Muscle of arm (tissue), 12 donors: ENCODE results near the gene MBTD1. TPM values are rescaled to one million over a fixed set of nuclear protein-coding genes. Genes with fewer than 3 reads are reported as not detected.
"Not testable (repeated sequence)": the region's sequence is repeated elsewhere in the genome, so short reads cannot be mapped to it uniquely, and the experiment has no call there.

Source experiments
- DNase-seq: peaks from one replicate; pipeline ENCODE4 v3.0.0-alpha.2; 2013
- polyA plus RNA-seq, 12 donors: library from polyadenylated mRNA; unstranded; fragments of 120-200 nt; gene quantifications; one replicate each; pipeline ENCODE4 v1.2.1, GENCODE V29; 2013; ENCODE audit not compliant: insufficient read length in 12 of 12

Gene MBTD1
- polyA plus RNA-seq, 12 donors: 20.8 to 82.0 (median 26.9) TPM

GRCh38 chr17:51257150-51258081 is 2.4 kb downstream of the MBTD1 start:
- no peak for DNase-seq

GRCh38 chr17:51256101-51256500 is 3.7 kb downstream of the MBTD1 start:
- DNase-seq: no peak

GRCh38 chr17:51255673-51256072 is 4.2 kb downstream of the MBTD1 start:
- no peak for DNase-seq

- DNase-seq: no peak
Measured at GRCh38 chr17:51251010-51251409, 8.8 kb downstream of the MBTD1 start.

GRCh38 chr17:51250314-51250840 is 9.5 kb downstream of the MBTD1 start:
- no peak for DNase-seq

GRCh38 chr17:51245535-51245934 is 14.3 kb downstream of the MBTD1 start:
- DNase-seq: no peak

GRCh38 chr17:51244041-51244440 is 15.8 kb downstream of the MBTD1 start:
- DNase-seq: no peak

GRCh38 chr17:51240275-51240674 is 19.6 kb downstream of the MBTD1 start:
- DNase-seq: no peak

- DNase-seq: no peak
Measured at GRCh38 chr17:51238255-51238887, 21.5 kb downstream of the MBTD1 start.

GRCh38 chr17:51234162-51234561 is 25.7 kb downstream of the MBTD1 start:
- no peak for DNase-seq

- DNase-seq: no peak
Measured at GRCh38 chr17:51231999-51232398, 27.9 kb downstream of the MBTD1 start.

GRCh38 chr17:51230306-51230705 is 29.5 kb downstream of the MBTD1 start:
- DNase-seq: no peak

GRCh38 chr17:51229889-51230288 is 30.0 kb downstream of the MBTD1 start:
- DNase-seq: no peak

- no peak for DNase-seq
Measured at GRCh38 chr17:51228161-51228560, 31.7 kb downstream of the MBTD1 start.

- DNase-seq: not testable (repeated sequence)
Measured at GRCh38 chr17:51225523-51225922, 34.3 kb downstream of the MBTD1 start.

GRCh38 chr17:51224402-51225262 is 35.2 kb downstream of the MBTD1 start:
- DNase-seq: no peak

GRCh38 chr17:51221322-51221721 is 38.5 kb downstream of the MBTD1 start:
- no peak for DNase-seq

GRCh38 chr17:51217946-51218345 is 41.9 kb downstream of the MBTD1 start:
- no peak for DNase-seq

GRCh38 chr17:51214920-51215319 is 44.9 kb downstream of the MBTD1 start:
- DNase-seq: no peak

- no peak for DNase-seq
Measured at GRCh38 chr17:51203838-51204237, 56.0 kb downstream of the MBTD1 start.

GRCh38 chr17:51200846-51201245 is 59.0 kb downstream of the MBTD1 start:
- DNase-seq: no peak

GRCh38 chr17:51200295-51200694 is 59.6 kb downstream of the MBTD1 start:
- no peak for DNase-seq
